HepG2 (cell line): ENCODE measurements around the gene IL1RL2.

Source experiments
- EZH2 ChIP-seq: conservative IDR thresholded peaks from 2 replicates; pipeline ENCODE4 v1.6.1; 2012; ENCODE audit warnings: mild to moderate bottlenecking, low read depth, low read length, moderate library complexity
- MAFK ChIP-seq, 2 experiments: IDR thresholded peaks in 1 of 2; conservative IDR thresholded peaks in 1 of 2; 2 replicates each; pipeline ENCODE4 v1.6.1; 2011; ENCODE audit warnings: improper control_type of control experiment in 2 of 2, low read length in 2 of 2

GRCh38 chr2:102172745-102173144, 14.1 kb upstream of the IL1RL2 start:
- TF ChIP-seq EZH2 (no peak), MAFK (conservative IDR thresholded peaks at IDR 0.05 in 1 of 2, IDR thresholded peaks at IDR 0.05 in 1 of 2; ENCODE audit: low read length in 2 of 2) (no peak)
